CD14-positive monocyte (primary cell): ENCODE results near the gene KCNMA1. TPM values are rescaled to one million over a fixed set of nuclear protein-coding genes. Genes with fewer than 3 reads are reported as not detected.

Experiments
- DNase-seq, 3 donors: peaks; one replicate each; pipeline ENCODE4 v3.0.0-alpha.2; 2011 to 2022
- H2AFZ ChIP-seq: 2 replicates; pipeline ENCODE4 v1.6.0; 2012; ENCODE audit warnings: mild to moderate bottlenecking, low read depth, low read length, inconsistent platforms; ENCODE audit not compliant: insufficient read depth, poor library complexity, severe bottlenecking
- H3K27ac ChIP-seq, 2 donors: 1 replicate in 1 of 2; 2 replicates in 1 of 2; pipeline ENCODE4 v1.5.1; 2012 to 2013; ENCODE audit warnings: low read length in 2 of 2, control low read depth in 1 of 2, inconsistent platforms in 1 of 2, low read depth in 1 of 2, mild to moderate bottlenecking in 1 of 2
- H3K27me3 ChIP-seq, 2 donors: one replicate each; pipeline versions ENCODE4 v1.6.0 to v1.6.1; 2011 to 2013; ENCODE audit warnings: low read length in 2 of 2; ENCODE audit not compliant: control insufficient read depth in 2 of 2, insufficient read depth in 2 of 2
- H3K36me3 ChIP-seq, 2 donors: replicated peaks in 1 of 2; 1 replicate in 1 of 2; 2 replicates in 1 of 2; pipeline versions ENCODE4 v1.5.1 to v1.6.1; 2012 to 2013; ENCODE audit warnings: low read length in 2 of 2, control low read depth in 1 of 2, inconsistent platforms in 1 of 2, mild to moderate bottlenecking in 1 of 2; ENCODE audit not compliant: insufficient read depth in 2 of 2, control insufficient read depth in 1 of 2
- H3K4me1 ChIP-seq, 2 donors: 1 replicate in 1 of 2; 2 replicates in 1 of 2; pipeline versions ENCODE4 v1.5.1 to v1.6.1; 2012 to 2013; ENCODE audit warnings: low read length in 2 of 2, control low read depth in 1 of 2, inconsistent platforms in 1 of 2, mild to moderate bottlenecking in 1 of 2, moderate library complexity in 1 of 2; ENCODE audit not compliant: insufficient read depth in 2 of 2, control insufficient read depth in 1 of 2
- H3K4me2 ChIP-seq: replicated peaks from 2 replicates; pipeline ENCODE3; 2012; ENCODE audit warnings: low read length, moderate library complexity, mild to moderate bottlenecking; ENCODE audit not compliant: poor library complexity, severe bottlenecking; ENCODE audit errors: extremely low read depth
- H3K4me3 ChIP-seq, 3 experiments: fragments of 200-600 bp in 1 of 3; sonication (generic) in 1 of 3; replicated peaks in 1 of 3; 1 replicate in 2 of 3; 2 replicates in 1 of 3; pipeline ENCODE4 v1.5.1; 2011 to 2013; ENCODE audit warnings: low read length in 3 of 3, mild to moderate bottlenecking in 3 of 3, control low read depth in 2 of 3, low read depth in 2 of 3, inconsistent platforms in 1 of 3, moderate library complexity in 1 of 3
- H3K79me2 ChIP-seq: 2 replicates; pipeline ENCODE4 v1.6.0; 2012; ENCODE audit warnings: mild to moderate bottlenecking, control low read depth, inconsistent platforms, low read length, moderate library complexity; ENCODE audit not compliant: insufficient read depth
- H3K9ac ChIP-seq: 2 replicates; pipeline ENCODE4 v1.6.0; 2017; ENCODE audit warnings: low read length, mild to moderate bottlenecking; ENCODE audit not compliant: insufficient read depth, poor library complexity, severe bottlenecking
- H3K9me3 ChIP-seq, 2 donors: replicated peaks in 1 of 2; 1 replicate in 1 of 2; 2 replicates in 1 of 2; pipeline versions ENCODE4 v1.5.1 to v1.6.1; 2012 to 2013; ENCODE audit warnings: low read length in 2 of 2, control low read depth in 1 of 2; ENCODE audit not compliant: control insufficient read depth in 1 of 2, insufficient read depth in 1 of 2
- H4K20me1 ChIP-seq: 2 replicates; pipeline ENCODE4 v1.6.0; 2012; ENCODE audit warnings: mild to moderate bottlenecking, low read length, control low read depth, moderate library complexity; ENCODE audit not compliant: insufficient read depth
- H3K27ac Mint-ChIP-seq, 7 donors: one replicate each; pipeline ENCODE4 v1.8.0; 2020; ENCODE audit warnings: mild to moderate bottlenecking in 7 of 7, mixed read lengths in 7 of 7, moderate library complexity in 6 of 7, inconsistent platforms in 2 of 7
- H3K27me3 Mint-ChIP-seq, 3 donors: one replicate each; pipeline ENCODE4 v1.8.0; 2021 to 2022; ENCODE audit warnings: low read depth in 3 of 3, mild to moderate bottlenecking in 3 of 3, mixed read lengths in 3 of 3, moderate library complexity in 3 of 3, inconsistent platforms in 1 of 3
- H3K36me3 Mint-ChIP-seq, 2 donors: one replicate each; pipeline ENCODE4 v1.8.0; 2020; ENCODE audit warnings: mixed read lengths in 2 of 2, inconsistent platforms in 1 of 2, mild to moderate bottlenecking in 1 of 2
- H3K4me1 Mint-ChIP-seq: one replicate; pipeline ENCODE4 v1.8.0; 2020; ENCODE audit warnings: mild to moderate bottlenecking, mixed read lengths
- H3K4me3 Mint-ChIP-seq, 2 donors: one replicate each; pipeline ENCODE4 v1.8.0; 2020; ENCODE audit warnings: mild to moderate bottlenecking in 2 of 2, mixed read lengths in 2 of 2, moderate library complexity in 1 of 2
- H3K9me3 Mint-ChIP-seq, 7 donors: one replicate each; pipeline ENCODE4 v1.8.0; 2020 to 2022; ENCODE audit warnings: mixed read lengths in 7 of 7, mild to moderate bottlenecking in 6 of 7, moderate library complexity in 6 of 7, inconsistent platforms in 2 of 7
- WGBS: methylation state at CpG from one replicate; pipeline ENCODE4 v1.1.5; 2013; ENCODE audit warnings: missing lambda C conversion rate; ENCODE audit not compliant: insufficient coverage; 5-methylcytosine and 5-hydroxymethylcytosine counted together
- intact Hi-C, 2 donors: fragments of 100-400 bp; cut with micrococcal nuclease; formaldehyde crosslinking; loops; one replicate each; pipeline versions ENCODE4 v1.15.0 to v1.15.1; 2023
- polyA plus RNA-seq, 3 donors: library from polyadenylated mRNA; depleted of rRNA in 1 of 3; unstranded in 2 of 3; stranded (reverse) in 1 of 3; fragments of 300-500 nt in 2 of 3; fragments of >200 nt in 1 of 3; fragmentation: Illumina TruSeq in 2 of 3; gene quantifications; 1 replicate in 2 of 3; 2 replicates in 1 of 3; pipeline ENCODE4 v1.2.3, GENCODE V29; 2012 to 2021
- TF ChIP-seq, protein P1 (sequence below): fragments of 200-600 bp; IDR thresholded peaks from one replicate; pipeline ENCODE4 v1.8.0; 2022; ENCODE audit warnings: antibody characterized with exemption, mild to moderate bottlenecking

KCNMA1 gene
- polyA plus RNA-seq, 3 donors, result 0.11 to 1.0 TPM; not detected in 1

GRCh38 chr10:77248104-77248790 lies 389.4 kb downstream of the KCNMA1 start:
- H3K27ac ChIP-seq, result peak overlapping the region in 1 of 2 donors; percentile 78
- TF ChIP-seq, protein P1, sequence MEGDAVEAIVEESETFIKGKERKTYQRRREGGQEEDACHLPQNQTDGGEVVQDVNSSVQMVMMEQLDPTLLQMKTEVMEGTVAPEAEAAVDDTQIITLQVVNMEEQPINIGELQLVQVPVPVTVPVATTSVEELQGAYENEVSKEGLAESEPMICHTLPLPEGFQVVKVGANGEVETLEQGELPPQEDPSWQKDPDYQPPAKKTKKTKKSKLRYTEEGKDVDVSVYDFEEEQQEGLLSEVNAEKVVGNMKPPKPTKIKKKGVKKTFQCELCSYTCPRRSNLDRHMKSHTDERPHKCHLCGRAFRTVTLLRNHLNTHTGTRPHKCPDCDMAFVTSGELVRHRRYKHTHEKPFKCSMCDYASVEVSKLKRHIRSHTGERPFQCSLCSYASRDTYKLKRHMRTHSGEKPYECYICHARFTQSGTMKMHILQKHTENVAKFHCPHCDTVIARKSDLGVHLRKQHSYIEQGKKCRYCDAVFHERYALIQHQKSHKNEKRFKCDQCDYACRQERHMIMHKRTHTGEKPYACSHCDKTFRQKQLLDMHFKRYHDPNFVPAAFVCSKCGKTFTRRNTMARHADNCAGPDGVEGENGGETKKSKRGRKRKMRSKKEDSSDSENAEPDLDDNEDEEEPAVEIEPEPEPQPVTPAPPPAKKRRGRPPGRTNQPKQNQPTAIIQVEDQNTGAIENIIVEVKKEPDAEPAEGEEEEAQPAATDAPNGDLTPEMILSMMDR, result no peak
- intact Hi-C loops, result no loop called here
- no peak for DNase-seq
- Mint-ChIP-seq H3K36me3 (peaks cover 0 to 2% of the 10 kb centered on the region in 2 donors), H3K27ac (peak overlapping the region in 2 of 7 donors; percentile 50 to 93), H3K27me3 (no peaks in the 10 kb centered on the region), H3K4me1 (peaks cover 54% of the 10 kb centered on the region), H3K9me3 (peaks cover 0 to 3% (median 0%) of the 10 kb centered on the region in 7 donors), H3K4me3 (no peak overlapping the region)
- no peaks in the 10 kb centered on the region for H3K27me3 ChIP-seq
- 100% methylated on average over 1 of the region's 5 CpGs for WGBS
- H3K4me3 ChIP-seq, result peak overlapping the region in 1 of 3 experiments; percentile 52
- H3K9ac ChIP-seq, result no peak overlapping the region
- H4K20me1 ChIP-seq, result no peaks in the 10 kb centered on the region
- no peaks in the 10 kb centered on the region for H3K36me3 ChIP-seq
- peak overlapping the region; percentile 43 for H2AFZ ChIP-seq
- H3K4me1 ChIP-seq, result peaks cover 49 to 54% of the 10 kb centered on the region in 2 donors
- H3K4me2 ChIP-seq, result no peak overlapping the region
- H3K79me2 ChIP-seq, result no peaks in the 10 kb centered on the region
- H3K9me3 ChIP-seq, result no peaks in the 10 kb centered on the region

- intact Hi-C loops, result no loop called here
- H3K27me3 Mint-ChIP-seq, result no peaks in the 10 kb centered on the region
- peak overlapping the region; percentile 43 for H2AFZ ChIP-seq
Observed at GRCh38 chr10:77247031-77247990, 390.3 kb downstream of the KCNMA1 start.

More at GRCh38 chr10:77247031-77247990, 390.3 kb downstream of the KCNMA1 start:
- Histone ChIP-seq H3K27ac (peak overlapping the region; percentile 59 to 78), H3K79me2 (no peaks in the 10 kb centered on the region), H3K27me3 (no peaks in the 10 kb centered on the region), H3K4me3 (peak overlapping the region in 2 of 3 experiments; percentile 19 to 52), H3K9me3 (no peaks in the 10 kb centered on the region), H3K4me2 (peak overlapping the region; percentile 70), H3K4me1 (peaks cover 54 to 60% of the 10 kb centered on the region in 2 donors), H4K20me1 (no peaks in the 10 kb centered on the region), H3K36me3 (no peaks in the 10 kb centered on the region), H3K9ac (no peak overlapping the region)
- 31% methylated on average over 10 of the region's 12 CpGs for WGBS
- peaks cover 60% of the 10 kb centered on the region for H3K4me1 Mint-ChIP-seq
- DNase-seq, result peak; percentile 34 to 82 (median 48)
- peak overlapping the region; percentile 87 to 97 (median 93) for H3K27ac Mint-ChIP-seq
- peaks cover 0 to 2% of the 10 kb centered on the region in 2 donors for H3K36me3 Mint-ChIP-seq
- peaks cover 0 to 3% (median 0%) of the 10 kb centered on the region in 7 donors for H3K9me3 Mint-ChIP-seq
- TF ChIP-seq, protein P1, result no peak
- peak overlapping the region; percentile 34 to 68 for H3K4me3 Mint-ChIP-seq
